PC-9 (cell line): Measurements from ENCODE around the gene RPP25L. TPM values are rescaled to one million over a fixed set of nuclear protein-coding genes. Genes with fewer than 3 reads are reported as not detected.

Experiments used
- BruUV-seq: library from RNA; stranded (reverse); fragments of 400-500 nt; replicated peaks from 2 replicates; lab custom pipeline; 2021; lab: Mats Ljungman, UMichigan
- CTCF ChIA-PET: fragments of 300-600 bp; sonication (Branson Sonifier 250); formaldehyde crosslinking; loops from one replicate; lab custom pipeline; 2022; ENCODE audit warnings: antibody characterized with exemption; lab: Charles Lee
- POLR2A ChIA-PET: fragments of 300-600 bp; sonication (Branson Sonifier 250); formaldehyde crosslinking; loops from one replicate; lab custom pipeline; 2022; ENCODE audit warnings: antibody characterized with exemption; ENCODE audit not compliant: unreplicated experiment; lab: Charles Lee
- DNase-seq, 2 experiments: peaks; one replicate each; pipeline versions ENCODE4 v3.0.0 to v3.0.0-alpha.2; 2015 to 2022; ENCODE audit warnings: mixed read lengths in 1 of 2
- H2AFZ ChIP-seq: fragments of 200-600 bp; sonication (generic); 2 replicates; pipeline ENCODE4 v1.8.1; 2017; ENCODE audit warnings: antibody characterized with exemption
- H3F3A ChIP-seq: fragments of 200-600 bp; sonication (generic); 2 replicates; pipeline ENCODE4 v1.8.1; 2017; ENCODE audit warnings: antibody characterized with exemption, mild to moderate bottlenecking, low read depth; ENCODE audit not compliant: insufficient read depth
- H3K27ac ChIP-seq: fragments of 200-600 bp; sonication (generic); 2 replicates; pipeline ENCODE4 v1.6.1; 2016; ENCODE audit warnings: mixed run types
- H3K27me3 ChIP-seq: fragments of 200-600 bp; sonication (generic); 2 replicates; pipeline ENCODE4 v1.6.1; 2016; ENCODE audit warnings: low read depth, mixed run types; ENCODE audit not compliant: insufficient read depth
- H3K36me3 ChIP-seq: fragments of 200-600 bp; sonication (generic); 2 replicates; pipeline ENCODE4 v1.6.1; 2016; ENCODE audit warnings: low read depth, mixed run types
- H3K4me1 ChIP-seq: fragments of 200-600 bp; sonication (generic); replicated peaks from 2 replicates; pipeline ENCODE4 v1.6.1; 2016; ENCODE audit warnings: mixed run types; ENCODE audit not compliant: insufficient read depth
- H3K4me2 ChIP-seq: fragments of 200-600 bp; sonication (generic); 2 replicates; pipeline ENCODE4 v1.6.1; 2017; ENCODE audit warnings: mixed run types
- H3K4me3 ChIP-seq: fragments of 200-600 bp; sonication (generic); 2 replicates; pipeline ENCODE4 v1.6.1; 2016; ENCODE audit warnings: mixed run types
- H3K79me2 ChIP-seq: fragments of 200-600 bp; sonication (generic); 2 replicates; pipeline ENCODE4 v1.6.1; 2017; ENCODE audit warnings: low read depth, mixed run types
- H3K9me2 ChIP-seq: fragments of 200-600 bp; sonication (generic); 2 replicates; pipeline ENCODE4 v1.8.1; 2017; ENCODE audit warnings: mild to moderate bottlenecking; ENCODE audit not compliant: insufficient read depth
- H3K9me3 ChIP-seq: fragments of 200-600 bp; sonication (generic); 2 replicates; pipeline ENCODE4 v1.8.1; 2016; ENCODE audit warnings: low read depth; ENCODE audit not compliant: insufficient read depth
- H4K20me1 ChIP-seq: fragments of 200-600 bp; sonication (generic); 2 replicates; pipeline ENCODE4 v1.8.1; 2017; ENCODE audit not compliant: insufficient read depth
- EZH2 ChIP-seq: fragments of 200-600 bp; sonication (generic); IDR thresholded peaks from 2 replicates; pipeline ENCODE4 v1.8.0; 2017; ENCODE audit warnings: antibody characterized with exemption, low read depth
- intact Hi-C: fragments of 100-400 bp; cut with micrococcal nuclease; formaldehyde crosslinking; loops from one replicate; pipeline ENCODE4 v1.10.0; 2022; ENCODE audit not compliant: unreplicated experiment
- total RNA-seq: library from RNA; stranded (reverse); gene quantifications from 2 replicates; pipeline ENCODE4 v1.2.3, GENCODE V29; 2021
- TF ChIP-seq, protein P1 (sequence below): fragments of 200-600 bp; sonication (generic); conservative IDR thresholded peaks from 2 replicates; pipeline ENCODE4 v1.6.1; 2017; ENCODE audit warnings: mixed run types, antibody characterized with exemption, mild to moderate bottlenecking, moderate library complexity

Gene RPP25L
- total RNA-seq, 1 experiment from 2014 or later: 15.6 TPM

DNA sequence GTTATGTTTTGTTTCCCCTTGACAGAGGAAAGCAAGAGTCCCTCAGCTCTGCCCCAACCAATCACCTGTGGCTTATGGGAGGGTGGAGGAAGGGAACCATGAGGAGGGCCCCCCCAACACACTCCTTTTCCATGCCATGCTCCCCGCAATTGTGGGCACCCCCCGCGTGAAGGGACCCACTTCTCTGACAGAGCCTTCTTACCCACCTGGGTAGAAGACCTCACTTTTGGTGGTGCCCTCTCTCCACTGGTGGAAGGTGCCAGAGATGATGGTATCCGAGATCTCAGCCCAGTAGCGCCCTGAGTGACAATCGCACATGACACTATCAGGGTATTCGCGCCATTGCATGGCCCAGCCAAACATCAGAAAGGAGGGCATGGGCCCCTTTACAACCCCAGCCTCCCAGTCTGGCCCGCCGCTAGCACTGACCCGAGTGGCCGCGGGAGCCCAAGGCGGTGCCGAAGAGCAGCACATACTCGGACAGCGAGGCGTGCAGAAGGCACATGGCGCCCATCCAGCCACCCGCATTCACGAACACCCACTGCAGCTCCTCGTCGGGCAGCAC, 25.0 kb upstream of the RPP25L start:
- Histone ChIP-seq H4K20me1 (no peaks in the 10 kb centered on the region), H2AFZ (peak overlapping the region; percentile 89), H3K4me3 (peak overlapping the region; percentile 82), H3K4me1 (peaks cover 14% of the 10 kb centered on the region), H3K9me2 (no peaks in the 10 kb centered on the region), H3K27ac (no peak overlapping the region), H3K4me2 (peak overlapping the region; percentile 90), H3K79me2 (peaks cover 18% of the 10 kb centered on the region), H3K27me3 (no peaks in the 10 kb centered on the region), H3K36me3 (no peaks in the 10 kb centered on the region), H3F3A (peaks cover 10% of the 10 kb centered on the region; the same call in 1 of the 2 replicates), H3K9me3 (no peaks in the 10 kb centered on the region)
- TF ChIP-seq EZH2: no peak
- TF ChIP-seq, protein P1, sequence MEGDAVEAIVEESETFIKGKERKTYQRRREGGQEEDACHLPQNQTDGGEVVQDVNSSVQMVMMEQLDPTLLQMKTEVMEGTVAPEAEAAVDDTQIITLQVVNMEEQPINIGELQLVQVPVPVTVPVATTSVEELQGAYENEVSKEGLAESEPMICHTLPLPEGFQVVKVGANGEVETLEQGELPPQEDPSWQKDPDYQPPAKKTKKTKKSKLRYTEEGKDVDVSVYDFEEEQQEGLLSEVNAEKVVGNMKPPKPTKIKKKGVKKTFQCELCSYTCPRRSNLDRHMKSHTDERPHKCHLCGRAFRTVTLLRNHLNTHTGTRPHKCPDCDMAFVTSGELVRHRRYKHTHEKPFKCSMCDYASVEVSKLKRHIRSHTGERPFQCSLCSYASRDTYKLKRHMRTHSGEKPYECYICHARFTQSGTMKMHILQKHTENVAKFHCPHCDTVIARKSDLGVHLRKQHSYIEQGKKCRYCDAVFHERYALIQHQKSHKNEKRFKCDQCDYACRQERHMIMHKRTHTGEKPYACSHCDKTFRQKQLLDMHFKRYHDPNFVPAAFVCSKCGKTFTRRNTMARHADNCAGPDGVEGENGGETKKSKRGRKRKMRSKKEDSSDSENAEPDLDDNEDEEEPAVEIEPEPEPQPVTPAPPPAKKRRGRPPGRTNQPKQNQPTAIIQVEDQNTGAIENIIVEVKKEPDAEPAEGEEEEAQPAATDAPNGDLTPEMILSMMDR: no peak
- intact Hi-C loops: loop anchor here (2.0 kb wide), 1 partner anchor 66 kb away; no protein-coding TSS in a partner anchor
- DNase-seq: no peak
- CTCF ChIA-PET: interaction anchor here (0.5 to 0.6 kb wide), 2 partner anchors 49 to 58 kb away, joined by 3 read pairs; no protein-coding TSS in a partner anchor
- POLR2A ChIA-PET: no interaction called here
- BruUV-seq: no TSS peak

DNA sequence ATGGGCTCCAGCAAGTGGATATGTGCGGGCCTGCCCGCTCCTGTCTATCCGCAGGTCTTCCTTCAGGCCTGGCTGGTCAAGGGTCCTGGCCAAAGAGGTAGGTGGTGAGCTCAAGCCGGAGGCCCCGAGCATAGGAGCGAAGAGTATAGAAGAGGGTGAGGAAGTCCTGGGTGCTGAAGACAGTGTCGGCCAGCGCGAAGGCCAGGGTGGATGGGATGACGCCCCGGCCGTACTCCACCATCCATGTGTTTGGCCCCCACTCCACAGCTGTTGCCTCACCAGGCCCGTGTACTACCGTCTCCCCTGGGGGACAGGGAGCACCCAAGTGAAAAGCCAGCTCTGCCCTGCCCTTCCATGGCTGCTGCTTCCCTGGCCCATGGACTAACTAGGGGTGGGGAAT, 23.7 kb upstream of the RPP25L start:
- H3F3A ChIP-seq: peaks cover 5% of the 10 kb centered on the region; the same call in 1 of the 2 replicates
- H3K4me3 ChIP-seq: no peak overlapping the region
- H3K79me2 ChIP-seq: peaks cover 18% of the 10 kb centered on the region
- DNase-seq: no peak
- CTCF ChIA-PET: interaction anchor here (0.6 kb wide), 1 partner anchor 795 kb away, joined by 3 read pairs; no protein-coding TSS in a partner anchor
- no peaks in the 10 kb centered on the region for H3K27me3 ChIP-seq
- H3K9me2 ChIP-seq: no peaks in the 10 kb centered on the region
- H2AFZ ChIP-seq: no peak overlapping the region
- peak overlapping the region; percentile 90; the same call in 1 of the 2 replicates for H3K4me2 ChIP-seq
- H3K4me1 ChIP-seq: peaks cover 9% of the 10 kb centered on the region; the same call in 1 of the 2 replicates
- no TSS peak for BruUV-seq
- no peaks in the 10 kb centered on the region for H3K36me3 ChIP-seq
- no peaks in the 10 kb centered on the region for H3K9me3 ChIP-seq
- no peaks in the 10 kb centered on the region for H4K20me1 ChIP-seq
- no peak for TF ChIP-seq EZH2
- TF ChIP-seq, protein P1: no peak
- POLR2A ChIA-PET: no interaction called here
- intact Hi-C loops: loop anchor here (2.0 kb wide), 1 partner anchor 23 kb away; the partner anchor contains the start of gene RPP25L
- H3K27ac ChIP-seq: no peak overlapping the region

DNA sequence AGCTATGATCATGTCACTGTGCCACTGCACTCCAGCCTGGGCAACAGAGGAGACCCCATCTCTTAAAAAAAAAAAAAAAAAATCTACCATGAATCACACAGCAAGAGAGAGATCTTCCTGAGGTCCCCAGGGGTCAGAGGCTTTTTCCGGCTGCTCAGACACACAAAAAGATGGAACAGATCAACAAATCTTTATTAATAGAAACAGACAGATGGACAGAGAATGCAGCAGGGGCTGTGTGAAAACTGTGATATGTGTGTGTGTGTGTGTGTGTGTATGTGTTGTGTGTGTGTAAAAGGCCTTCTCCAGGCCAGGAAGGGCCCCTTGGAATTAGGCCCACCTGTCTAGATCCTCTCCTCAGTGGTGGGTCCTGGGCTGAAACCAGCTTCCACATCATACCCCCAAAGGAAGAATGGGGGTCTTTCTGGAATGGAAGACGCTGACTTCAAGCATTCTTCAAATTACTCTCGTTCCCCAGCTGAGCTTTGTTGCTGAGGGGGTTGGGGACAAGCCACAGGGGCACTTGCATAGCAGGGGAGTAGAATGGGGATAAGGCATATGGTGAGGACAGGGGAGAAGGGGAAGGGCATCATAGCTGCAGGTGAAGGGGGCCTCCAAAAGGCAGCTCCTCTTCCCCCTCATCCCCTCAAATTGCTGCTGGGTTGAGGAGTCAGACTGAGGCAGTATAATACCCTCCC, 22.8 kb upstream of the RPP25L start:
- Histone ChIP-seq H3K27me3 (peaks cover 5% of the 10 kb centered on the region), H3K9me3 (no peaks in the 10 kb centered on the region), H2AFZ (no peak overlapping the region), H3K36me3 (no peaks in the 10 kb centered on the region), H3F3A (peaks cover 5% of the 10 kb centered on the region; the same call in 1 of the 2 replicates), H3K27ac (no peak overlapping the region), H4K20me1 (no peaks in the 10 kb centered on the region), H3K4me1 (peaks cover 9% of the 10 kb centered on the region; the same call in 1 of the 2 replicates), H3K79me2 (peaks cover 18% of the 10 kb centered on the region), H3K4me3 (no peak overlapping the region), H3K4me2 (no peak overlapping the region), H3K9me2 (no peaks in the 10 kb centered on the region)
- intact Hi-C loops: loop anchor here (2.0 kb wide), 1 partner anchor 22 kb away; the partner anchor contains the start of gene RPP25L
- ChIA-PET CTCF (interaction anchor here (0.6 to 1.7 kb wide), 3 partner anchors 30 to 1308 kb away, joined by 3 to 4 read pairs (median 4); no protein-coding TSS in a partner anchor), POLR2A (no interaction called here)
- TSS peak; percentile 35 for BruUV-seq
- no peak for DNase-seq
- TF ChIP-seq EZH2: no peak
- TF ChIP-seq, protein P1: no peak
